GM18502 (cell line): ENCODE data around the gene SNX27.

Experiments
- ATAC-seq: cut with Tn5 transposase; IDR thresholded peaks from one replicate; pipeline ENCODE4 v1.9.1; 2021; ENCODE audit warnings: mild to moderate bottlenecking; ENCODE audit not compliant: unreplicated experiment, poor library complexity

SNX27 gene

GRCh38 chr1:151611832-151612500, at the start of gene SNX27:
Gene SNX27 (plus strand): TSS chr1:151612050. CDS start chr1:151612202, 152 bp downstream.
- peak; percentile 90 for ATAC-seq

GRCh38 chr1:151562661-151563060, 49.2 kb upstream of the SNX27 start:
- no peak for ATAC-seq

- no peak for ATAC-seq
Measured at GRCh38 chr1:151563376-151563775, 48.5 kb upstream of the SNX27 start.

- ATAC-seq: no peak
Measured at GRCh38 chr1:151565502-151566189, 46.2 kb upstream of the SNX27 start.

GRCh38 chr1:151568626-151569088, 43.2 kb upstream of the SNX27 start:
- no peak for ATAC-seq

GRCh38 chr1:151570819-151571218, 41.0 kb upstream of the SNX27 start:
- no peak for ATAC-seq

GRCh38 chr1:151574575-151575529, 37.0 kb upstream of the SNX27 start:
- ATAC-seq: no peak

GRCh38 chr1:151577173-151577572, 34.7 kb upstream of the SNX27 start:
- no peak for ATAC-seq

- ATAC-seq: no peak
Measured at GRCh38 chr1:151578941-151579340, 32.9 kb upstream of the SNX27 start.

- ATAC-seq: no peak
Measured at GRCh38 chr1:151579436-151580225, 32.2 kb upstream of the SNX27 start.

- no peak for ATAC-seq
Measured at GRCh38 chr1:151581451-151581850, 30.4 kb upstream of the SNX27 start.

- no peak for ATAC-seq
Measured at GRCh38 chr1:151581921-151582320, 29.9 kb upstream of the SNX27 start.

GRCh38 chr1:151583796-151584195, 28.1 kb upstream of the SNX27 start:
- no peak for ATAC-seq

- no peak for ATAC-seq
Measured at GRCh38 chr1:151584278-151584677, 27.6 kb upstream of the SNX27 start.

GRCh38 chr1:151584780-151585179, 27.1 kb upstream of the SNX27 start:
- no peak for ATAC-seq

- no peak for ATAC-seq
Measured at GRCh38 chr1:151585622-151586021, 26.2 kb upstream of the SNX27 start.

GRCh38 chr1:151590961-151591360, 20.9 kb upstream of the SNX27 start:
- ATAC-seq: no peak

GRCh38 chr1:151593730-151594129, 18.1 kb upstream of the SNX27 start:
- no peak for ATAC-seq

- ATAC-seq: no peak
Measured at GRCh38 chr1:151594143-151594625, 17.7 kb upstream of the SNX27 start.
